ENCODE measurements around the gene CCL23. TPM values are rescaled to one million over a fixed set of nuclear protein-coding genes. Genes with fewer than 3 reads are reported as not detected.

The CCL23 gene
- total RNA-seq, 1 experiment from 2014 or later: not detected

DNA sequence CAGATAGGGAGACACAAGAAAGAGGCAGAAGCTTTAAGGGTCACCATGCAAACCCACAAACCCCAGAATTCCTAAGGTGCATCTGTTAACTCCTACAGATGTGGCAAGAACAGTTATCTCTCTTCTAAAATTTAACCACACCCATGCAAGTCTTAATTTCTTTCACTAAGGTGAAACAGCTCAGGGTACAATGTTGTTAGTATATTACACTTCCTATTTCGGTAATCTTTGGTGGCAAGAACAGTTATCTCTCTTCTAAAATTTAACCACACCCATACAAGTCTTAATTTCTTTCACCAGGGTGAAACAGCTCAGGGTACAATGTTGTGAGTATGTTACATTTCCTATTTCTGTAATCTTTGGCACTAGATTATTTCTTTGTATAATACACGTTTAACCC is 6.6 kb downstream of the CCL23 start:
- H3K4me1 ChIP-seq (ENCODE audit: insufficient read depth, low read length, poor library complexity, severe bottlenecking): no peaks in the 10 kb centered on the region
- intact Hi-C loops (cut with micrococcal nuclease; ENCODE audit: unreplicated experiment): no loop called here
- no peak for DNase-seq (ENCODE audit: low spot score)
- no peaks in the 10 kb centered on the region for H3K36me3 ChIP-seq (ENCODE audit: insufficient read depth, low read length, poor library complexity, severe bottlenecking)
- no peaks in the 10 kb centered on the region for H3K27me3 ChIP-seq (replicated peaks; ENCODE audit: insufficient read depth, low read depth, low read length, poor library complexity)
- BruUV-seq (replicated peaks): no TSS peak
- TF ChIP-seq, protein P1, sequence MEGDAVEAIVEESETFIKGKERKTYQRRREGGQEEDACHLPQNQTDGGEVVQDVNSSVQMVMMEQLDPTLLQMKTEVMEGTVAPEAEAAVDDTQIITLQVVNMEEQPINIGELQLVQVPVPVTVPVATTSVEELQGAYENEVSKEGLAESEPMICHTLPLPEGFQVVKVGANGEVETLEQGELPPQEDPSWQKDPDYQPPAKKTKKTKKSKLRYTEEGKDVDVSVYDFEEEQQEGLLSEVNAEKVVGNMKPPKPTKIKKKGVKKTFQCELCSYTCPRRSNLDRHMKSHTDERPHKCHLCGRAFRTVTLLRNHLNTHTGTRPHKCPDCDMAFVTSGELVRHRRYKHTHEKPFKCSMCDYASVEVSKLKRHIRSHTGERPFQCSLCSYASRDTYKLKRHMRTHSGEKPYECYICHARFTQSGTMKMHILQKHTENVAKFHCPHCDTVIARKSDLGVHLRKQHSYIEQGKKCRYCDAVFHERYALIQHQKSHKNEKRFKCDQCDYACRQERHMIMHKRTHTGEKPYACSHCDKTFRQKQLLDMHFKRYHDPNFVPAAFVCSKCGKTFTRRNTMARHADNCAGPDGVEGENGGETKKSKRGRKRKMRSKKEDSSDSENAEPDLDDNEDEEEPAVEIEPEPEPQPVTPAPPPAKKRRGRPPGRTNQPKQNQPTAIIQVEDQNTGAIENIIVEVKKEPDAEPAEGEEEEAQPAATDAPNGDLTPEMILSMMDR (conservative IDR thresholded peaks at IDR 0.05; ENCODE audit: low read depth, low read length): no peak
- TF ChIP-seq EZH2 (IDR thresholded peaks at IDR 0.05; ENCODE audit: borderline replicate concordance, low read depth, low read length, poor library complexity, severe bottlenecking): no peak
- H3K27ac ChIP-seq (ENCODE audit: low read depth, low read length, poor library complexity, severe bottlenecking): no peak overlapping the region
- CTCF ChIA-PET: no interaction called here
- H3K9me3 ChIP-seq (ENCODE audit: low read depth, low read length, poor library complexity, severe bottlenecking): no peaks in the 10 kb centered on the region
- no peak overlapping the region for H3K4me3 ChIP-seq (ENCODE audit: low read depth, low read length, poor library complexity, severe bottlenecking)
- POLR2A ChIA-PET (ENCODE audit: low non-redundant PET): no interaction called here

DNA sequence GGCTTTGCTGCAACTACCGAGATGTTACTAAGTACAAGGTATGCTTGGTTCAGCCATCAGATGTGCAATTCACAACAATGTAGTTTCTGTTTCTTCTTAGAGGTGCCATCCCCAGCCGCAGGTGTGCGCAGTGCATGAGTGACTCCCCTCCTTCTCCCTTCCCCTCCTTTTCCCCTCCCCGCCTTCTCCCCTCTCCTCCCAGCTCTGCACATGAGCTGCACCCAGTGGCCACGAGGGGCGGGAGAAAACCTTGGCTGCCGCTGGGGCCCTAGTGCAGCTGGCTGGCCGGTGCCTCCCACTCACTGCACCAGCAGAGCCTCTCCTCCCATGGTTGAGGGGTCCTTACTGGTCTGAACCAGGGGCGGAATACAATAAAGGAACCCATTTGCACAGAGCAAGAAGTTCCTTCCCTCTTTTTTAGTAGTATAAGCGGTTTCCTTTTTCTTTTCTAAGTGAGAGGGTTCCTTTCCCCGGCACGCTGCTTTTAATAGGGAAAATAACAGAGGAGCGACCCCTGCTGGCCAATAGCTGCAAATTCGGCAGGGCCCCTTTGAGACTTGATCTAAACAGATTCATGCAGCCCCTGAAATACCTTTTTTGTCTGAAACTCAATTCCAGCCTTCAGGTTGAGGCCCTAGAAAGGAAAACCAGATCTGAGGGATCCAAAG is 8.6 kb downstream of the CCL23 start:
- no peaks in the 10 kb centered on the region for H3K4me1 ChIP-seq (ENCODE audit: insufficient read depth, low read length, poor library complexity, severe bottlenecking)
- no TSS peak for BruUV-seq (replicated peaks)
- intact Hi-C loops (cut with micrococcal nuclease; ENCODE audit: unreplicated experiment): loop anchor here (10.0 kb wide), 1 partner anchor 1334 kb away; no protein-coding TSS in a partner anchor
- no peaks in the 10 kb centered on the region for H3K36me3 ChIP-seq (ENCODE audit: insufficient read depth, low read length, poor library complexity, severe bottlenecking)
- ChIA-PET CTCF (no interaction called here), POLR2A (ENCODE audit: low non-redundant PET) (no interaction called here)
- DNase-seq (ENCODE audit: low spot score): peak; percentile 0
- no peak overlapping the region for H3K4me3 ChIP-seq (ENCODE audit: low read depth, low read length, poor library complexity, severe bottlenecking)
- no peak overlapping the region for H3K27ac ChIP-seq (ENCODE audit: low read depth, low read length, poor library complexity, severe bottlenecking)
- TF ChIP-seq, protein P1 (conservative IDR thresholded peaks at IDR 0.05; ENCODE audit: low read depth, low read length): peak; percentile 40
- no peak for TF ChIP-seq EZH2 (IDR thresholded peaks at IDR 0.05; ENCODE audit: borderline replicate concordance, low read depth, low read length, poor library complexity, severe bottlenecking)
- no peaks in the 10 kb centered on the region for H3K27me3 ChIP-seq (replicated peaks; ENCODE audit: insufficient read depth, low read depth, low read length, poor library complexity)
- no peaks in the 10 kb centered on the region for H3K9me3 ChIP-seq (ENCODE audit: low read depth, low read length, poor library complexity, severe bottlenecking)

DNA sequence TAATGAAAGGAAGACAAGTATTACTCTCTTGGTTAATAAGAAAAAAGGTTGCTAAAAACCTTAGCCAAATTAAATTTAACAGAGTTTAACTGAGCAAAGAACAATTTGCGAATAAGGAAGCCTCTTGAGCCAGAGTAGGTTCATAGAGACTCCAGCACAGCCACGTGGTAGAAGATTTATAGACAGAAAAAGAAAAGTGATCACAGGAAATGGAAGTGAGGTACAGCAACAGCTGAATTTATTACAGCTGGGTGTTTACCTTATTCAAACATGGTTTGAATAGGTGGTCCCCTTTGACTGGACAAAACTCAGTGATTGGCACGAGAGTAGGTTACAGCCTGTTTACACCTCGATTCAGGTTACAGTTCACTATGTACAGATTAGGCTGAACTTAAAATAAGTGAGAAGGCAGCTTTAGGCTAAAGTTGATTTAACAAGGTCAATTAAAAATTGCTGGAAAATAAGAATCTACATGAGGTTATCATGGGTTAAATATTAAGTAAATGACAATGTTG is 13.1 kb downstream of the CCL23 start:
- H3K36me3 ChIP-seq (ENCODE audit: insufficient read depth, low read length, poor library complexity, severe bottlenecking): no peaks in the 10 kb centered on the region
- CTCF ChIA-PET: no interaction called here
- no peaks in the 10 kb centered on the region for H3K27me3 ChIP-seq (replicated peaks; ENCODE audit: insufficient read depth, low read depth, low read length, poor library complexity)
- H3K4me1 ChIP-seq (ENCODE audit: insufficient read depth, low read length, poor library complexity, severe bottlenecking): no peaks in the 10 kb centered on the region
- intact Hi-C loops (cut with micrococcal nuclease; ENCODE audit: unreplicated experiment): loop anchor here (10.0 kb wide), 1 partner anchor 1330 kb away; no protein-coding TSS in a partner anchor
- H3K4me3 ChIP-seq (ENCODE audit: low read depth, low read length, poor library complexity, severe bottlenecking): no peak overlapping the region
- POLR2A ChIA-PET (ENCODE audit: low non-redundant PET): no interaction called here
- no peaks in the 10 kb centered on the region for H3K9me3 ChIP-seq (ENCODE audit: low read depth, low read length, poor library complexity, severe bottlenecking)
- BruUV-seq (replicated peaks): no TSS peak
- H3K27ac ChIP-seq (ENCODE audit: low read depth, low read length, poor library complexity, severe bottlenecking): no peak overlapping the region
- TF ChIP-seq EZH2 (IDR thresholded peaks at IDR 0.05; ENCODE audit: borderline replicate concordance, low read depth, low read length, poor library complexity, severe bottlenecking): no peak
- TF ChIP-seq, protein P1 (conservative IDR thresholded peaks at IDR 0.05; ENCODE audit: low read depth, low read length): no peak
- DNase-seq (ENCODE audit: low spot score): no peak

Data from A673 (cell line).